Muscle of arm (tissue), 14 donors: ENCODE measurements around the gene KCNMB4. TPM values are rescaled to one million over a fixed set of nuclear protein-coding genes. Genes with fewer than 3 reads are reported as not detected.

Experiments
- DNase-seq: peaks from one replicate; pipeline ENCODE4 v3.0.0-alpha.2; 2013
- long read RNA-seq, 11 donors: transcript quantifications; one replicate each; lab custom pipeline, GENCODE V29; 2026
- polyA plus RNA-seq, 12 donors: library from polyadenylated mRNA; unstranded; fragments of 120-200 nt; gene quantifications; one replicate each; pipeline ENCODE4 v1.2.1, GENCODE V29; 2013; ENCODE audit not compliant: insufficient read length in 12 of 12

KCNMB4 gene, protein sequence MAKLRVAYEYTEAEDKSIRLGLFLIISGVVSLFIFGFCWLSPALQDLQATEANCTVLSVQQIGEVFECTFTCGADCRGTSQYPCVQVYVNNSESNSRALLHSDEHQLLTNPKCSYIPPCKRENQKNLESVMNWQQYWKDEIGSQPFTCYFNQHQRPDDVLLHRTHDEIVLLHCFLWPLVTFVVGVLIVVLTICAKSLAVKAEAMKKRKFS
- 10 to 100 TPM in 10 of 12 donors, 1 to 10 TPM in 1, not detected in 1; 7.1 to 19.1 (median 14.7) TPM for polyA plus RNA-seq
- long read RNA-seq, donor 1, full-length matches to known transcripts, result 5 of 5 reads
- long read RNA-seq, donor 1, partial matches to known transcripts, result 0 of 5 reads
- long read RNA-seq, donor 1, other reads (novel, unspliced or antisense), result 0 of 5 reads
- long read RNA-seq, donor 2, full-length matches to known transcripts, result 10 of 10 reads
- long read RNA-seq, donor 2, partial matches to known transcripts, result 0 of 10 reads
- long read RNA-seq, donor 2, other reads (novel, unspliced or antisense), result 0 of 10 reads
- long read RNA-seq, donor 3, full-length matches to known transcripts, result 4 of 4 reads
- long read RNA-seq, donor 3, partial matches to known transcripts, result 0 of 4 reads
- long read RNA-seq, donor 3, other reads (novel, unspliced or antisense), result 0 of 4 reads
- long read RNA-seq, donor 4, full-length matches to known transcripts, result 2 of 2 reads
- long read RNA-seq, donor 4, partial matches to known transcripts, result 0 of 2 reads
- long read RNA-seq, donor 4, other reads (novel, unspliced or antisense), result 0 of 2 reads
- long read RNA-seq, donor 5, result 0 reads
- long read RNA-seq, donor 6, full-length matches to known transcripts, result 11 of 11 reads
- long read RNA-seq, donor 6, partial matches to known transcripts, result 0 of 11 reads
- long read RNA-seq, donor 6, other reads (novel, unspliced or antisense), result 0 of 11 reads
- long read RNA-seq, donor 7, full-length matches to known transcripts, result 5 of 5 reads
- long read RNA-seq, donor 7, partial matches to known transcripts, result 0 of 5 reads
- long read RNA-seq, donor 7, other reads (novel, unspliced or antisense), result 0 of 5 reads
- long read RNA-seq, donor 8, full-length matches to known transcripts, result 13 of 13 reads
- long read RNA-seq, donor 8, partial matches to known transcripts, result 0 of 13 reads
- long read RNA-seq, donor 8, other reads (novel, unspliced or antisense), result 0 of 13 reads
- long read RNA-seq, donor 9, full-length matches to known transcripts, result 2 of 2 reads
- long read RNA-seq, donor 9, partial matches to known transcripts, result 0 of 2 reads
- long read RNA-seq, donor 9, other reads (novel, unspliced or antisense), result 0 of 2 reads
- long read RNA-seq, donor 10, full-length matches to known transcripts, result 9 of 9 reads
- long read RNA-seq, donor 10, partial matches to known transcripts, result 0 of 9 reads
- long read RNA-seq, donor 10, other reads (novel, unspliced or antisense), result 0 of 9 reads
- long read RNA-seq, donor 11, full-length matches to known transcripts, result 9 of 9 reads
- long read RNA-seq, donor 11, partial matches to known transcripts, result 0 of 9 reads
- long read RNA-seq, donor 11, other reads (novel, unspliced or antisense), result 0 of 9 reads

DNA sequence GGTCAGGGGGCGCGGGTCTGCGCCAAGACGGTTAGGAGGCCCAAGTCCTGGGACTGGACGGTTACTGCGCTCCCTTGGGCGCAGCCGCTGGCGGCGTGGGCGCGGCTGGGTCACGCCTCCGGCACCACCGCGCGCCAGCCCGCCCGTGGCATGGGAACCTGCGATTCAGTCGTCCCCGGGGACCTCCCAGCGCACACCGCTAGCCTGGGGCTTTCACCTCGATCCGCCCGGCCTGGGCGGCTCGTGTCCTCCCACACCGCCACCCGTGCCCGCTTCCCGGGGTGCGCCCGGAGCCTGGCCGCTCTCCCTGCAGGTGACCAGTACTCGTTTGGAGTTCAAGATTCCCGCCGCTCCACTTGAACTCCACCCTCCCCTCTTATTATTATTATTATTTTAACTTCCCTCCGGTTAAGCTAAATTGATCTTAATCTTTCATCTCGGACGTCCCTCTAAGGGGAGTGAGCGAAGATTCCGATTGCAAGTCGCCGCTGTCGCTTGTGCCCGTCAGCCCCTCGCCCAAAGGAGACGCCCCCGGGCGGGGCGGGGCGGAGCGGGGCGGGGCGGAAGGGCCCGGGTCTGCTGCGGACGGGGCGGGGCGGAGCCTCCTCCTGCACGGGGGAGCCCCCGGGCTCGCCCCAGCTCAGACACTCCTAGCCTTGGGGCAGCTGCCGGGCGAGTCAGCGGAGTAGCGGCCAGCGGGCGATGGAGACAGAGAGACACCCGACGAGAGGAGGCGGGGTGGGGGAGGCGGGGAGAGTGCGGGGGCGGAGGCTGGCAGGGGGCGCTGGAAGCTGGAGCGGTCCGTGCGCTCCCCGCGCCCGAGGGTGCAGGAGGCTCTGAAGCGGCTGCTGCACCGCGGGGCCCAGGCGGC, at the start of gene KCNMB4:
Gene KCNMB4 (plus strand): TSS at position 643 of the 871 bp plus-strand sequence. CDS start 445 bp downstream, outside the sequence.
- DNase-seq, result peak; percentile 64

DNA sequence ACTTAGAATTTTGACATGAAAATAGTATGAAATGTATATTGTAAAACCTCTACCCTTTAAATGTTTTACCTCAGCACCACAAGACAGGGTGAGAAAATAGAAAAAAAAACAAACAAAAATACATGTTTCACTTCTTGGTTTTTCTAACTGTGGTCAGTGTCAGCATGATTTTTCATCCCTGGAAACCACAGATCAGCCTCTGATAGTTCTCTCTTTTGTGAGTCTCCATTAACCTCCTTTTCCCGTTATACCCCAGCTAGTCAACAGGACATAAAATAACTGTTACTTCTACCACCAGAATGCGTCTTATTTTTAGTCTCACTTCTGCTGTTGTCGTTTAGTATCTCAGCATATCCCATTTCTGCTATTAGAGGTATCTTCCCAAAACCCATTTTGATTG, 48.3 kb upstream of the KCNMB4 start:
- peak; percentile 12 for DNase-seq

DNA sequence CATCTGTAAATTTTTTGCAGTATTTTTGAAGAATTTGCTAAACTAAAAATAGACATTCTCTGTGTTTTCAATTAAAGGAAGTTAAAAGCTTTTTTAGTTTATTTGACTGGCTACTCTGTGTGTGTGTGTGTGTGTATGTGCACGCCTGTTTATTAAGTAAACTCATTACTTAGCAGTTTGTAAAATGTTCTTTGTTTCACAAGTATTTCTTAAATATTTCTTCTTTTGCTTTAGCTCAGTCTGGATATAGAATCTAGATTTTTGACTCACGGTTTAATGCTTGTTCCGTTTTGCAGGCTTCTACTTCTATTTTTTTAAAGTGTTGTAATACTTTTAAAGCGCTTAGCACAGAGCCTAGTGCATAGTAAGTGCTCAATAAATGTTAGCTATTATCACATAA, 46.5 kb upstream of the KCNMB4 start:
- no peak for DNase-seq

DNA sequence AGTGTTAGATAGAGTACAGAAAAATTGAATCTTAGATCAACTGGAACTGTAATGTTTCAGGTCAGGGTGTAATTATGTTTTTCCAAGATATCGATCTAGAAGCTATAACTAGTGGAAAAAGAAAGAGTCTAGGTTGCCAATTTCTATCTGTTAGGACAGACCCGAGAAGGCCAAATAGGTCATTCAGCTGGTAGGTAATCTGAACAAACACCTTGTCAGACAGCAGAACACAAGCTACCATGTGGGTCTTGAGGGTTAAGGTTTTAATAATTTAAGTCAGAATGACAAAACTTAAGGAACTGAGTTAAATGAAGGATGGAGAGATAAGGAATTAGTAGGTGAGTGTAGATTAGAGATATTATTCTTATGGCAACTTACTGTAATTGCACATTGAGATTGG, 44.9 kb upstream of the KCNMB4 start:
- no peak for DNase-seq

DNA sequence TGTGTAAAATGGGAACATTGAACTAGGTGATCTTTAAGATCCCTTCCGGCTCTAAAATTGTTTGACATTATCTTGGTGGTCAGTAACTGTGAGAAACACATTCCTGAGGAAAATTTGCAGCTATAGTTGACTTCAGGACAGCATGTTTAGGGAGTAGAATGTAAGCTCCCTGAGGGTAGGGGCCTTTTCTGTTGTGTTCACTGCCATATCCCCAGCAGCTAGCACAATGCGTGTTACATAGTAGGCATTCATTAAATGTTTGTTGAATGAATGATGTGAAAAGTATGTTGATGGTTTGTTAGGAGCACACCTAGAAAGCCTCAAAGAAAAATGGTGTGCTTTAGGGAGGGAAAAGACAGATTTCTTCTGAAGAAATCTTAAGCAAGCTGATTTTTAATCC, 38.5 kb upstream of the KCNMB4 start:
- no peak for DNase-seq

DNA sequence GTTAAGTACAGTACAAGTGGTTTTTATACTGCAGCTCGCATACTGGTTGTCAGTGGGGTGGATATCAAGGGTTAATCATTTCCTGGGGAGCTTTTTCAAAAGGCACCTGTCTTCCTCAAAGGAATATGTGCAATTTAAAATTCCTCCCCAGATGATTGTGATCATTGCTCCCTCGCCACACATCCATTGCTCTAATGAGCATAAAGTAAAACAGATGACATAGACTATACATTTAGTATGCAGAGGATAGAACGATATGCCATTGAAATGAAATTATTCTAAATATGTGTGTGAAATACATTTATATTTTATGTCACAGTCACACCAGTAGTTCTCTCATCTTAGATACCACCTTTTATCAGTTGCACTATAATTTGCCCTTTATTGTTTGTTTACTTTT, 36.4 kb upstream of the KCNMB4 start:
- DNase-seq, result no peak

DNA sequence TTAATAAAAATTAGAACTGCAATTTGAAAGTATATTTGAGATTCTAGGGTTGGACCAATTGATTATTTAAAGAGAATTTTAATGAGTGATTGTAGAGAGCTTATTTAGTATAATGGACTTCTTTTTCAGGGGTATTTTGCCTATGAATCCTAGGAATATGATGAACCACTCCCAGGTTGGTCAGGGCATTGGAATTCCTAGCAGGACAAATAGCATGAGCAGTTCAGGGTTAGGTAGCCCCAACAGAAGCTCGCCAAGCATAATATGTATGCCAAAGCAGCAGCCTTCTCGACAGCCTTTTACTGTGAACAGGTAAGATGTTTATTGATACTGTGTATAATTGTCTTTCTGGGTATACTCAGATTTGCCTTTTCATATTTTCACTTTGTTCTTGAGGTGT, 35.9 kb upstream of the KCNMB4 start:
- DNase-seq, result no peak

DNA sequence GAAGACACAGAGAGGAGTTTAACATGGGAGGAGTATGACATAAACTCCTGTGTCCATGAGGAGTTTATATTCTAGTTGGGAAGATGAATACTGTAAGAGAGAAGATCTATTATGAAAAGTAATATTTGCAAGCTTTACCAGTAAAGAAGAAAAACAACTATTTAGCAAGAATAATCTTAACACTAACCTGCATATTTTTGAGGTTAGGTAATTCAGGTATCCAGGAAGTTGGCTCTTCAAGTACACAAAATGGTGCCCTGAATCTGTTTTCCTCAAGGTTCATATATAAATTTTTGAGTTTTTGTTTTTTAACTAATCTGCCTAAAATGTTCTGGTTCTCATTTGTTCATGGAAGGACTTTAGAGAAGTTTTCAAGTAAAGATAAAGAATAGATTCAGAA, 33.9 kb upstream of the KCNMB4 start:
- no peak for DNase-seq

DNA sequence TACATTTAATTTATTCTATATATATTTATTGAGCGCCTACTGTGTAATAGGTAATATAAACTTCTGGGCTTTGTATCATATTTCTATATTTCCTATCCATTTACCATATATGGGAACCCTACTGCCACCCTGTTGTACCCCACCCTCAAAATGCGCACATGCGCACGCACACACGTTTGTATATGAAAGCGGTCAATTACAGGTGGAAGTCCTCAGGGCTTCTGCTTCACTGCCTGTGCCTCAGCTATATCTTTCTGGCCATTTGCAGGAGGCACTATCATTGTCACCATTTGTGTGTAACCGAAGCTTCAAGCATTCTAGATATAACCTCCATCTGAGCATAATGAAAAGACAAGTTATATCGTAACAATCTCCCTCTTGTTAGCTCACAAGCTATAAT, 31.3 kb upstream of the KCNMB4 start:
- DNase-seq, result no peak

DNA sequence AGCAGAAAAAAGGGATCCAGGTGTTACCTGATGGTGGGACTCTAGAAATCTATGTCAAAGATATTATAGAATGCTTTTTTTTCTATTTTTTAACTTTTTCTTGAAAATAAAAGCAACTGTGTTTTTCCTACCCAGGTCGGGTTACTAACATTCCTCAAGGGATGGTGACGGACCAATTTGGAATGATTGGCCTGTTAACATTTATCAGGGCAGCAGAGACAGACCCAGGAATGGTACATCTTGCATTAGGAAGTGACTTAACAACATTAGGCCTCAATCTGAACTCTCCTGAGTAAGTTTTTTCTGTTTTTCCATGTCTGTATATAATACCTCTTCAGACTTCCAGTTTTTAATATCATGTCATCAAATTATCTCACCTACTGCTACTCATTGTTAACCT, 27.6 kb upstream of the KCNMB4 start:
- no peak for DNase-seq

DNA sequence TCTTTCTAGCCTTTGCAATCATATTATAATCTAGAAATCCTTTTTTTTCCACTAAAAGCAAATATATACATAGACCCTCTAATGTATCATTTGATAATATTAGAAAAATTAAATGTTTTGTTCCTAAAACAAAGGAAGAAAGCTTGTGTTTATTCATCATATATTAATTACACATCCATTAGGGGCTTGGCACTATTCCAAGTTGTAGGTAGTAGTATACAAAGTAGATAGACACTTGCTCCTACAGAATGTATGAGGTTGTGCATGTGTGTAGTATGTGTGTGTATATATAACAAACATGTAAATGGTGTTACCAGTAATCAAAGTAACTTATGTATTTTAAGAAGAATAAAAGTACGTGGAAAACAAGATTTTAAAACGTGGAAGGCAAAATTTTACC, 15.0 kb upstream of the KCNMB4 start:
- no peak for DNase-seq

DNA sequence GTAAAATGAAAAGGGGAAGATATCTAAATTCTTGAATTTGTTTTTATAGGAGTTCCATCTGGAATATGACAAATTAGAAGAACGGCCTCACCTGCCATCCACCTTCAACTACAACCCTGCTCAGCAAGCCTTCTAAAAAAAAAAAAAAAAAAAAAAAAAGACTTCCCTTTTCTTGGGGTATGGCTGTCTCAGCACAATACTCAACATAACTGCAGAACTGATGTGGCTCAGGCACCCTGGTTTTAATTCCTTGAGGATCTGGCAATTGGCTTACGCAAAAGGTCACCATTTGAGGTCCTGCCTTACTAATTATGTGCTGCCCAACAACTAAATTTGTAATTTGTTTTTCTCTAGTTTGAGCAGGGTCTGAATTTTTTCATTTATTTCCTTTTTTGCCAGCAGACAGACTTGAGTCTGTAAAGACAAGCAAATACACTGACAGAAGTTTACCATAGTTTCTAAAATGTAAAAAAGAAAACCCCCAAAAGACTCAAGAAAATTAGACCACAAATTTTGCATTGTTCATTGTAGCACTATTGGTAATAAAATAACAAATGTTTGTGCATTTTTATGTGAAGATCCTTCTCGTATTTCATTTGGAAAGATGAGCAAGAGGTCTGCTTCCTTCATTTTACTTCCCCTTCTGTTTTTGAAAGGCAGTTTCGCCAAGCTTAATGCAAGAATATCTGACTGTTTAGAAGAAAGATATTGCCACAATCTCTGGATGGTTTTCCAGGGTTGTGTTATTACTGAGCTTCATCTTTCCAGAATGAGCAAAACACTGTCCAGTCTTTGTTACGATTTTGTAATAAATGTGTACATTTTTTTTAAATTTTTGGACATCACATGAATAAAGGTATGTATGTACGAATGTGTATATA, 12.1 kb upstream of the KCNMB4 start:
- no peak for DNase-seq

DNA sequence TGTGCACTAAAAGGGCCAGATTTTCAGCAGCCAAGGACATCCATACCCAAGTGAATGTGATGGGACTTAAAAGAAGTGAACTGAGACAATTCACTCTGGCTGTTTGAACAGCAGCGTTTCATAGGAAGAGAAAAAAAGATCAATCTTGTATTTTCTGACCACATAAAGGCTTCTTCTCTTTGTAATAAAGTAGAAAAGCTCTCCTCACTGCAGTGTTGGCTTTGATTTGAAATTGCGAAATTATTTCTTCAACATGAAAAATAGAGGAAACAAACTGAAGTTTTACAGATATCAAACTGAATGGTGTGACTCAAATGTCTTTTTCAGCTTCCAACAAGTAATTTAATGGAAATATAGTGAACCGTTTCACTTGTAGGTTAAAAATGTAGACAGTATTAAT, 11.3 kb upstream of the KCNMB4 start:
- no peak for DNase-seq

DNA sequence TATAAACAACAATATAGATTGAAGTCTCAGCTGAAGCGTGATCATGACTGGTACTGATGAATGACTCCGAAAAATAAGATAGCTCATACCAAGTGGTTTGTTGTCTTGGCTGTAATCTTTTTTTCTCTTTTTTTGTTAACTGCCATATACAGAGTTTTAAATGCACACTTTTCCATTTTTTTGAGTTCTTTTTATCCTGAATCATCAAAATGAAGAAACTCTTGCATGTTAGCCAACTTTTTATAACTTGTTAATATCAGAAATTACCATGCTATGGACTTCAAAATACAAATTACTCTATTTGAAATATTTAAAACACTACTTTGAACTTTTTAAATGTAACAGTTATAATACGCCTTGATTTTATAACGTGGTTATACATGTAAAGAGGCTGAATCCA, 10.1 kb upstream of the KCNMB4 start:
- no peak for DNase-seq

DNA sequence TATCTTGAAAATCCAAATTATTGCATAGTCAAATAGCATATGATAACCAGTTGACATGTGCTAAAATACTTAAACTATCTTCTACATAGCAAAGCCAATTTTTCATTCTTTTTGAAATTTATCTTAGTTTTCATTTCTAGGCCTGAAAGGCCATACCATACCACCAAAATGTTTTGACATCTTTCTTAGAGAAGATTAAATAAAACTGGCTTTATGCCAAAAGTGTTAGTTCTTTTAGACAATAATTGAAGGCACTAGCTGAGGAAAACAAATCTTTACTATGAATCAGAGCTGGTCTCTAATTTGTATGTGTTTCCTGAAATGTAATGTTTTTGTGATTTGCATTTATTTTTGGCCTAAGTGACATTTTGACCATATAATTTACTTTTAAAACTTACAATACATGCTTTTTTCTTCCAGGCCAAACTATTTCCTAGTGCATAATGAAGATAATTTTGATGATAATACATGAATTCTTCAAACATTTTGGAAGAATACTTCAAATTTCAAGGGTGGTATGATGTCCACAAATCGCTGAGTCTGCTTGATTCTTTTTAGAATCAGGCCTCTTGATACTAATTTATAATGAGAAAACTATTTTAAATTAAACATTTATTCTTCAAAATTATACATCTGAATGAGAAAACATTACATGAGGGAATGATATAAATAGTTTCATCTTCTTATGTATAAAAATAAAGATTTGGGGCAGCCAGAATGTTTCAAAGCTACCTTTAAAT, 6.5 kb upstream of the KCNMB4 start:
- no peak for DNase-seq

DNA sequence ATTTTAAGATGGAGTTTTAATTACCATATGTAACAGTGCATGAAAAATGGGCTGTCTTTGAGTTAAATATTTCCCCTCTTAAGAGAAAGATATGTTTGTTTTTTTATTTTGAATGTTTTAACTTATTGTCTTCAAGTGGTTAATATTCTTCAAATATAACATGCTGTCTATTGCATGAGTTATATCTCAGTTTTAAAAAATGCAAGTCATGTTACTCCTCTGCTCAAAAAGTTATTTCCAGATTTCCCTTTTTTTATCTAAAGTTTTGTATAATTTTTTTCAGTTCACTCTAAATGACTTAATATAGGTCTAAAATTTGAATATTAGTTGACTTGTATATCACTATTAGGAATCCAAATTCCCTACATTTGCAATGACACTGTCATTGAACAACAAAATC, 5.9 kb upstream of the KCNMB4 start:
- no peak for DNase-seq

DNA sequence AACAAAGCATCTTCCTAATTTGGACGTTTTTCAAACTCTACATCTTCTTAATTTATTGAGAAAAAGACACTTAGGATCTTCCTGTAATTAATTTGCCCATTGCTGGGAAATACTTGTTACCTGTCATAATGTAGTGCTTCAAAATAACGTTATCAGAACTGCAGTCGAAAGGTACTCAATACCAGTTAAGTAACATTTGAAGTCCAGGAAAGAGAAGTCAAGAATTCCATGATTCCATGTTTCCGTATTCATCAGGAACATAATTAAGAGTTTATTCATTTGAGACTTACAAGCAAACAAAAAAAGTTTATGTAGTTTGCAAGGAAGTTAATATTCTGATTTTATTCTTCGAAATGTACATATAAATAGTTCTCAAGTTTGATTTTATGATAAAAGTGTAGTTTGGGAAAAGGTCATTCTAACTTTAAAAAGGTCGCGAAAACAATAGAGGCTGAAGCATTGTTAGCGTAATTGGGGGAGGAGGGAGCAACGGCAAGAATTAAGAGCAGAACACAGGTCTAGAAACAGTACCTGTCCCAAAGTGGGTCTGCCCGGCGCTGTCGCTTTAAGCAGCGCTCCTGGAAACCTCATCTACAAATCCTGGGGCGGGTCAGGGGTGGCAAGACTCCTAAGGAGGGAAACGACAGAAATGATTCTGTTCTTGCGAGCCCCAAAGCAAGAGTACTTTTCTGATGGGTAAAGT, 1.2 kb upstream of the KCNMB4 start:
- no peak for DNase-seq

DNA sequence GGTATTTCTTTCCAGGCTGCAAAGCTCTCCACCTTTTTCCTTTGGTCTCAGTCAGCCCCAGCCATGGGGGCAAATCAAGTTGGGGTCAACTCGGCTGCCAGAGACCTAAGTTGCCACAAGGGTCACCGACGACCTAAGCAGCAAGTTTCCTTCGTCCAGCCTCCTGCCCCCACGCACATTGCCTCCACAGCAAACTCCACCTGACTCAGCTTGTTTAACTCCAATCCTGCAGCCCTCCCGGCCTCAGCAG, 767 bp upstream of the KCNMB4 start:
- no peak for DNase-seq
